ENCODE results near the gene ZFYVE19. TPM values are rescaled to one million over a fixed set of nuclear protein-coding genes. Genes with fewer than 3 reads are reported as not detected.

ZFYVE19 gene
- polyA plus RNA-seq, 3 donors, result 8.2 to 62.9 (median 10.3) TPM

- no CpG with 5 or more reads among the region's 3 CpGs for WGBS (ENCODE audit: insufficient coverage)
- Histone ChIP-seq H3K79me2 (ENCODE audit: insufficient read depth, low read length) (peaks cover 23% of the 10 kb centered on the region), H3K4me3 (replicated peaks in 1 of 3; ENCODE audit: low read depth in 2 of 3, low read length in 3 of 3) (no peak overlapping the region), H3K4me2 (replicated peaks; ENCODE audit: extremely low read depth, low read length, poor library complexity, severe bottlenecking) (no peak overlapping the region), H3K36me3 (replicated peaks in 1 of 2; ENCODE audit: control insufficient read depth in 1 of 2, insufficient read depth in 2 of 2, low read length in 2 of 2) (peaks cover 0 to 8% of the 10 kb centered on the region in 2 donors), H3K4me1 (ENCODE audit: control insufficient read depth in 1 of 2, insufficient read depth in 2 of 2, low read length in 2 of 2) (peaks cover 14 to 21% of the 10 kb centered on the region in 2 donors), H3K27ac (ENCODE audit: low read depth in 1 of 2, low read length in 2 of 2) (no peak overlapping the region), H3K9ac (ENCODE audit: insufficient read depth, low read length, poor library complexity, severe bottlenecking) (no peak overlapping the region), H4K20me1 (ENCODE audit: insufficient read depth, low read length) (peaks cover 68% of the 10 kb centered on the region), H3K27me3 (ENCODE audit: control insufficient read depth in 2 of 2, insufficient read depth in 2 of 2, low read length in 2 of 2) (no peaks in the 10 kb centered on the region), H2AFZ (ENCODE audit: insufficient read depth, low read depth, low read length, poor library complexity, severe bottlenecking) (no peak overlapping the region), H3K9me3 (replicated peaks in 1 of 2; ENCODE audit: control insufficient read depth in 1 of 2, insufficient read depth in 1 of 2, low read length in 2 of 2) (no peaks in the 10 kb centered on the region)
- no peak for TF ChIP-seq CTCF (IDR thresholded peaks at IDR 0.05)
- intact Hi-C loops (cut with micrococcal nuclease), result loop anchor here in 1 of 2 donors (10.0 kb wide), 1 partner anchor 100 kb away; no protein-coding TSS in a partner anchor
- H3K9me3 Mint-ChIP-seq, result no peaks in the 10 kb centered on the region
- peaks cover 26% of the 10 kb centered on the region for H3K4me1 Mint-ChIP-seq
- H3K4me3 Mint-ChIP-seq, result no peak overlapping the region
- no peak overlapping the region for H3K27ac Mint-ChIP-seq
- no peak for DNase-seq
- H3K36me3 Mint-ChIP-seq, result peaks cover 16 to 28% of the 10 kb centered on the region in 2 donors
- peaks cover 0 to 11% (median 2%) of the 10 kb centered on the region in 3 donors for H3K27me3 Mint-ChIP-seq (ENCODE audit: low read depth in 3 of 3)
Measured at GRCh38 chr15:40785164-40785563, 21.7 kb upstream of the ZFYVE19 start.

GRCh38 chr15:40785814-40786213 lies 21.1 kb upstream of the ZFYVE19 start:
- peaks cover 0 to 11% (median 2%) of the 10 kb centered on the region in 3 donors for H3K27me3 Mint-ChIP-seq (ENCODE audit: low read depth in 3 of 3)
- H3K9me3 Mint-ChIP-seq, result no peaks in the 10 kb centered on the region
- Histone ChIP-seq H3K4me2 (replicated peaks; ENCODE audit: extremely low read depth, low read length, poor library complexity, severe bottlenecking) (no peak overlapping the region), H3K27ac (ENCODE audit: low read depth in 1 of 2, low read length in 2 of 2) (no peak overlapping the region), H3K4me1 (ENCODE audit: control insufficient read depth in 1 of 2, insufficient read depth in 2 of 2, low read length in 2 of 2) (peaks cover 14 to 21% of the 10 kb centered on the region in 2 donors), H3K9ac (ENCODE audit: insufficient read depth, low read length, poor library complexity, severe bottlenecking) (no peak overlapping the region), H3K9me3 (replicated peaks in 1 of 2; ENCODE audit: control insufficient read depth in 1 of 2, insufficient read depth in 1 of 2, low read length in 2 of 2) (no peaks in the 10 kb centered on the region), H3K79me2 (ENCODE audit: insufficient read depth, low read length) (peaks cover 23% of the 10 kb centered on the region), H4K20me1 (ENCODE audit: insufficient read depth, low read length) (peaks cover 70% of the 10 kb centered on the region), H3K4me3 (replicated peaks in 1 of 3; ENCODE audit: low read depth in 2 of 3, low read length in 3 of 3) (no peak overlapping the region), H3K36me3 (replicated peaks in 1 of 2; ENCODE audit: control insufficient read depth in 1 of 2, insufficient read depth in 2 of 2, low read length in 2 of 2) (peaks cover 0 to 10% of the 10 kb centered on the region in 2 donors), H3K27me3 (ENCODE audit: control insufficient read depth in 2 of 2, insufficient read depth in 2 of 2, low read length in 2 of 2) (no peaks in the 10 kb centered on the region), H2AFZ (ENCODE audit: insufficient read depth, low read depth, low read length, poor library complexity, severe bottlenecking) (no peak overlapping the region)
- H3K36me3 Mint-ChIP-seq, result peaks cover 14 to 29% of the 10 kb centered on the region in 2 donors
- intact Hi-C loops (cut with micrococcal nuclease), result loop anchor here in 1 of 2 donors (10.0 kb wide), 1 partner anchor 101 kb away; no protein-coding TSS in a partner anchor
- H3K4me3 Mint-ChIP-seq, result no peak overlapping the region
- TF ChIP-seq CTCF (IDR thresholded peaks at IDR 0.05), result no peak
- WGBS (ENCODE audit: insufficient coverage), result no CpG with 5 or more reads among the region's 2 CpGs
- no peak overlapping the region for H3K27ac Mint-ChIP-seq
- peaks cover 26% of the 10 kb centered on the region for H3K4me1 Mint-ChIP-seq
- DNase-seq, result no peak

Measured in CD14-positive monocyte (primary cell).